SH-SY5Y (cell line): ENCODE results near the gene WWOX.

Source experiments
- GATA2 ChIP-seq: IDR thresholded peaks from 2 replicates; pipeline ENCODE4 v1.6.1; 2011; ENCODE audit warnings: mild to moderate bottlenecking, low read depth, low read length
- GATA3 ChIP-seq: IDR thresholded peaks from 2 replicates; pipeline ENCODE4 v1.6.1; 2011; ENCODE audit warnings: low read depth, mild to moderate bottlenecking, low read length, moderate library complexity

WWOX gene

DNA sequence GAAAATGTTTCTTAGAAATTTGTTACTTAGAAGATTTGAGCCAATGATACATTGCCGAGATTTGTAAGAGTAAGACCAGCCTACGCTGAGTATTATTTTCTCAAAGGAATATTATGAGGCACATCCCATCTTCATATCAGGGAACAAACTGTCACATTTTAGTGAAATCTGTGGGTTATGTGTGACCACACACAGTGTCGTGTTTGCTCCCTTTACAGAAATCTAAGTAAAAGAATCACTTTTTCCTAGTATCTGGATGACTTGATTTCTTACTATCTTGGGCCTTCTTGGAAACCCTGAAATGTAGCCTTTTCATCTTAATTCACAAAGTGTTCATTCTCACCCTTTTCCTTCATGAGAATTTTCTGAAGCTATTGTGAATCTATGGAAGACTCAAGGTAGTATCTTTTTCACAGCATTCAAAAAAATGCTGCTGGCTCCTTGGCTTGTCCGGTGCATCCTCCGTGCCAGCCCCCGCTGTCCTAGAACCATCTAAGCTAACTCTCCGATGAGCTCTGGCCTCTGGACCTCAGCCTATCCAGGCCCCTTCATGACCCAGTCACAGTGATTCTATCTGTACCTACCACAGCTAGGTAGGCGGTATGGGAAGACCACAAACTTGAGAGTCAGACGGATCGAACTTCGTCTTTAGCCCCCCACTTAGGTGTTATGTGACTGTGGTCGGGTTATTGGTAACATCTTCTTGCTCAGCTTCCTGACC lies 976.8 kb downstream of the WWOX start:
- TF ChIP-seq GATA2 (no peak), GATA3 (no peak)

DNA sequence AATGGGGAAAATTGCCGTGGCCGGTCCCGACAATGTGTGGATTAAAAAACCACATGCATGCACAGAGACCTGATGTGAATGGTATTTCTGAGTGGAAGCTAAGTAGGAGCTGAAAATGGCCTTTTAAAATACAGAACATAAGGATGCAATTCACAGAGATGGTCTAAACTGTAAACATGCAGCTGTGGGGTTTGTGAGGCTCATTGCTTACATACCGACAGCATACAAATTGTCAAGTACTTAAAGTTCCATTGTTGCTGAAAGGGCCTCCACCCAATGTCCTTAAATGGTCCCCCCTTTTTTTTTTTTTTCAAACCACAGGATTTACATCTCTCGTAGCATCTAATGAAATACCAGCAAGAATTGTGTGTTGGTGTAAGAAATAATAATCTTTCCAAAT lies 977.9 kb downstream of the WWOX start:
- TF ChIP-seq GATA2 (no peak), GATA3 (no peak)

DNA sequence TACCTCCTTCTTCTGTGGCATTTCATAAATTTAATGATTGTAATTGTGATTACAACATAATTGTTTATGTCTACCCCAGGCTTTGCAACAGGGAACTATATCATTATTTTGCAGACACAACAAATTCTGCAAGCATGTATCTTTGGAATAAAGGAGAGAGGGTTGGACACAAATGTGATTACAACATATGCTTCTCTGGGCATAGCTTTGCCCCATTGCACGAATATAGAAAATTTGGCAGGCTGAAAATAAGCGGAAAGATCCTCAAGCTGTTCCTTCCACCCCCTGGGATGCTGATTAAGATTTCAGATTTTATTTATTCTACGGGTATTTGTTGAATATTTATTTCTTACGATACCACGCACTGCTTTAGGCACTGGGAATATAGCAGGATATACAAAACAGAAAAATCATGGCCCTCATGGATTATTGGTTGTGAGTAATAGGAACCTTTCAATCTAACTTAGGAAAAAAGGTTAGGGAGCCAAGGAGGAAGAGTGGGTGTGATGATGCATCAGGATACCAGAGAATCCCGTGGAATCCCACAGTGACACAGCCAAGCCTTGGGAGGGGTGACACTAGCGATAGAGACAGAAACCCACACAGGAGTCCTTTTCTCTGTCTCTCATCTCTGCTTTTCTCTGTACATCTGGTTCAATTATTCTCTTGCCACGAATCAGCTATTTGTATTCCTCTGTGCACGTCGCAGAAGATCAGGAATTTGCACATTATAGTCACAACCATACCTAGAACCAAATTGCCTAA lies 980.4 kb downstream of the WWOX start:
- TF ChIP-seq GATA2: no peak
- no peak for TF ChIP-seq GATA3

DNA sequence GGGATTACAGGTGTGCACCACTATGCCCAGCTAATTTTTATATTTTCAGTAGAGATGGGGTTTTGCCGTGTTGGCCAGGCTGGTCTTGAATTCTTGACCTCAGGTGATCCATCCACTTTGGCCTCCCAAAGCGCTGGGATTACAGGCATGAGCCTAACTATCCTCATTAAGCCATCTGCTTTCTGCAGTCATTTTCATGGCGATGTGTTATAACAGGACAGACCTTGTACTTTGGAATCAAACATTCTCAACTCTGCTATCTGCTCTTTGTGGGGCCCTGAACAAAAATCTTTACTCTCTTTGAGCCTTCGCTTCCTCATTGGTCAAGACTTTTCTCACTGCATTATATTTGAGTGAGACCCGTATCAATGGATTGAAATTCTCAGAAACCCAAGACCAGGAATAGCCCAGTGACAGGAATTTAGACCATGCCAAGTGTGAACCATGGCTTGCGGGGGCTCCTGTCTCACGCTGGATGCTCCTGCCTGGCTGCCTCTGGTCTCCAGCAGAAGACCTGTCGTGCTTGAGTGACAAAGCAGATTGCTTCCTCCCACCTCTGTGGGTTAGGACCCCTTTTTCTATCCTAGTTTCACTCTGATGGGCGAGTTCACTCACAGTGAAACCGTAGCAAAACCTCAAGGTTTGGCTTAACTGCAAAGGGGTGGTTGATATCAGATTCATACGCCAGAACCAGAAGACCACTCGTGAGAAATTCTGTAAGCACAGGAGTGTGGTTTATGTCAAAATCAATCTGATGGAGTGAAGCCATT lies 982.0 kb downstream of the WWOX start:
- TF ChIP-seq GATA3: no peak

DNA sequence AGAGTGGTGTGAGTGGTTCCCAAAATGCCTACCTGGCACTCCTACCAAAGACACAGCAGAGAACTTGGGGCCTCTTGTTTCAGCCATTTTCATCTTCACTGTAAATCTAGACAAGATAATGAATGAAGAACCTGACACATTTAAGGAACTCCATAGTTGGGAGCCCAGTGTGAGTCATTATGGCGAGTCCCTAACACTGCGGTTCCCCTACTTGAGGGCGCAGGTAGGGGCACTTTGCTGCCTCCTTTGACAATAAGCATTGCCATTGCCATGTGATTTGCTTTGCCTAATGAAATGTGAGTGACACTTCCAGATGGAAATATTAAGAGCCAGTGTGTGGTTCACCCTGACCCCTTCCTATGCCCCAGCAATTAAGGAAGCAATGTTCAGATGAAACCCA lies 983.5 kb downstream of the WWOX start:
- TF ChIP-seq GATA2: no peak
- TF ChIP-seq GATA3: no peak

DNA sequence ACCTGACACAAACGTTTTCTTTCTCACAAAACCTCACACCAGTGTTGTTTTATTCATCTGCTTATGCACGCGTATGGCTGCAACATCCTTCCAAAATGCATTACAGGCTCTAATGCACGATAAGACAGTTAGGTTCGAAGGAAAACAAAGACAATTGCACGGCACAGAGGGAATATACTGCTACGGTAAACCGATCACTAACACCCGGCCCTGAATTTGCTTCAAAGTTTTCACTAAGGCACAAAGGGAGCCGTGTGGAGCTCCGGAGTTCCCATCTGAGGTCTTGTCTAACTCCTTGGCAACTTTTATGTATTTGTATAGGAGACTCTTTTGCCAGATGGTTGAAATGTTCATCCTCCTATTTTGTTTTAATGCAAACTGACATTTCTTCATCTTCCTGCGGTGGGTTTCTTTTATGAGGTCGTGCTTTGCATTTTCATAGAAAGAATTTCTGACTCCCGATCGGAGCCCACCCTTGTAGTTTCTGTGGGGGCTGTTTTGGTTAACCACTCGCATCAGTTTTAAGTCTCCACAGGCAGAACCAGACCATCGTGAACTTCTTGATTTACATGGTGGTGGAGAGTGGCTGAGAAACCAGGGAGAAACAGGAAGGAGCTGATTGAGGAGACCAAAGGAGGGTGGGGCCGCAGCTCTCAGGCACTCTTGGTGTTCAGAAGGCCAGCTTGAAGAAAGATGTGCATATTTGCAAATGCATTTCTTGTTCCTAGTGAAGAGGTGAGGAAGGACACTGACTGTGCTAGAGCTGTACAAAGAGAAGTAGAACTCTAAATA lies 984.2 kb downstream of the WWOX start:
- no peak for TF ChIP-seq GATA2
- no peak for TF ChIP-seq GATA3

DNA sequence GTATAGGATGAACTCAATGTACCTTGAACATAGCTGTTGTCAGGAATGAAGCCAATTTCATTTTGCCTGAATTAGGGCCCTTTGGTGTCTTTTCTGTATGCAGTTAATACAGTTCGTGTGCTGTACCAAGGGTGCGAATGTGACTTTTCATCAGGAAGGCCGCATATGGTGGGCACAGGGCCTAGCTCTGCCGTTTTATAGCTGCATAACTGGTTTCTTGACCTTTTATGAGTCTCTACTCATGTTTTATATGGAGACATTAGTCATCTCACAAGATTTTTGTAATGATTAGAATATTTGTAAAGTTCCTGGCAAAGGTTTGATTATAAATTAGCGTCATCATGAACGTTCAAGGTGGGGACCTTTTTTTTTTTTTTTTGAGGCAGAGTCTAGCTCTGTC lies 989.5 kb downstream of the WWOX start:
- TF ChIP-seq GATA2: no peak
- no peak for TF ChIP-seq GATA3

DNA sequence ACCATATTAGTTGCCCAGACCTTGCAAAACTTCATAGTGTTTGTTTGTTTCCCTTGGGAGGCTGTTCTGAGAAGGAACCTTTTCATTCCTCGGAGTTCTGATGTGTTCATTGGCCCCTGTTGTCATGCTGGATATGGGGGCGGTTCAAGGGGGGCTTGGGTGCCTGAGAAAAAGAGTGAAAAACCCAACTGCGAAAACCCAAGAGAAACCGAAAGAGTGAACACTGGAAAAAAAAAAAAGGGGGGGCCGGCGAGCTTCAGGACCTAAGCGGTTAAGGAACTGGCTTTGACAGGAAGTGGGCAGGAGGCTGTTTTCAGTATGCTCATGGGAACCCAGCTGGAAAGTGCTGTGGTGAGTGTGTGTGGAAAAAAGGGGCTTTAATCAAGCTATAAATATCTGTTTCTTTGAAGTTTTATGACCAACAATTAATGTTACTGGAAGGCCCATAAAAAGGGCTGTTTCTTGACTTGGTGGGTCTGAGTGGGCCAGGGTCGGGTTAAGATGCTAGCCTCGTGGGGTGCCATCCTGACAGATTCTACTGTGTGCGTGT lies 990.4 kb downstream of the WWOX start:
- TF ChIP-seq GATA2: no peak
- TF ChIP-seq GATA3: no peak

DNA sequence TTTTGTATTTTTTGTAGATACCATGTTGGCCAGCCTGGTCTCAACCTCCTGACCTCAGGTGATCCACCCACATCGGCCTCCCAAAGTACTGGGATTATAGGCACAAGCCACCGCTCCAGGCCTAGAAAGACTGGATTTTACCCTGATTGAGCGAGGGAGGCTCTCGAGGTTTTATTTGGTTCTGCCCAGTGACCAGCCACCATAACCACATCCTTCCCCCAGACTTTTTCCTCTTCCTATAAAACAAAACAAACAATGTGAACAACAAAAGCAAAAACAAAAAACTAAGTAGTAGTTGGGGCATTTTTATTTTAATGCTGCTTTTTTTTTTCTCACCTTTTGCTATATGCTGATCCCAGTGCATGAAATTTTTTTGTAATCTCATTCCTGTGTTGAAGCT lies 991.5 kb downstream of the WWOX start:
- no peak for TF ChIP-seq GATA2
- no peak for TF ChIP-seq GATA3

DNA sequence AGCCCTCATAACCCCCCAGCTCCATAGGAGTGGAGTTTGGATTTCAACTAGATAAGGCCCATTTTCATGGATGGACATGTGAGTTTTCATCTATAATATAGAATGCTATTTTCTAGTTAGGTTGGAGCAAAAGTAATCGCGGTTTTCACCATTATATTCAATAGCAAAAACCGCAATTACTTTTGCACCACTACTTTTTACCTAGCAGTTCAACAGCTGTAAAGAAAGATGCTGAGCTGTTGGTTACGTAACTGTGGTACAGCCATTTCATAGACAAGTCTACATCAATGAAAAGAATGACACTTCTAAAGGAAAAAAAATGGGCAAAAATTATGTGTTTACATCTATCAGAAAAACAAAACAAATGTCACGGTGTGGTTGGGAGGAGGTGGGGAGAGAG lies 993.4 kb downstream of the WWOX start:
- TF ChIP-seq GATA2: no peak
- no peak for TF ChIP-seq GATA3

DNA sequence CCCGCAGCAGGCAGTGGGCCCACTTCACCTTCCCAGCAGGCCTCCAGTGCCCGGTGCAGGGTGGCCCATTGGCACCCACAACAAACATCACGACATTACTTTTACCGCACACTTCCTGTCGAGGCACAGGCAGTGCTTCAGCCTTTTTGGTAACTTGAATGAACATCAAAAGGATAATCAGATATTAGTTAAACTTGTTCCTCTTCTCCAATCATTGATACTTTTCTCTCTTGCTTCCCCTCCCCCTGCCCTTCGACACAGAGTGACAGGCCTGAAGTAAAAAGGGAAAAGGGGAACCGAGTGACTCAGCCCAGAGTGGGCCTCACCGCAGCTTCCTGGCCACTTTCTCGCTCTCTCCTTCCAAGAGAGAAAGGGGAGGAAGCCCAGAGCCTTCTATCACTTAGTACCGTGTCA lies 994.1 kb downstream of the WWOX start:
- TF ChIP-seq GATA2: no peak
- TF ChIP-seq GATA3: no peak

DNA sequence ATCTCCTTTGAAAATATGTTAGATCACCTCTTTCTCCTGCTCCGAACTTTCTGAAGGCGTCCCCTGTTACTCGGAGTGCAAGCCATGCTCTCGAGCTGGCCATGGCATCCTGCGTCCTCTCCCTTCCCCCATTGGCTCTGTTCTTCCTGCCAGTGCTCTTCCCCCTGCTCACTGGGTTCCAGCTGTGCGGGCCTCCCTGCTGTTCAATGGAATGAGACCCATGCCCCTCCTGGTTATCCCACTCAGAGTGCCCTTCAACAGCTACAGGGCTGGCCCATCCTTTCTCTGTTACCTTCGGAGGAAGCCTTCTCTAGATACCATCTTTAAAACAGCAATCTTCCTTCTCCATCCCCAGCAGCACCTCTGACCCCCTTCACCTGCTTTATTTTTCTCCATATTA lies 996.8 kb downstream of the WWOX start:
- no peak for TF ChIP-seq GATA2
- no peak for TF ChIP-seq GATA3

DNA sequence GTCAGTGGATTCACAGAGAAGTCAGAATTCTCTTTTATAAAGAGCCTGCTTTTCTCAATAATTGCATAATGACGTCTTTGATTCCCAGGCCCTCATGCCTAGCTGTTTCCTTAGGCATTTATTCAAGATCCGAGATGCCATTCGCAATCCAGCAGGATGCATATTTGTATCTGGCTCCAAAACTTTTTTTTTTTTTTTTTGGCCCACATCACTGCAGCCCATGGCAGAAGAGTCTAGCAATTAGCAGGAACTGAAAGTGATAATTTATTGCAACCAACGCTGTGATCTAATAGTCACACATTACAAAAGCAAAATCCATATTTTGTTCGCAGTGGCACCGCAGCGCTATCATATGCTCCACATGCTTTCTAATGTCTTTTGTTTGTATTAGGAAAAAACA lies 997.7 kb downstream of the WWOX start:
- TF ChIP-seq GATA3 (no peak), GATA2 (no peak)

DNA sequence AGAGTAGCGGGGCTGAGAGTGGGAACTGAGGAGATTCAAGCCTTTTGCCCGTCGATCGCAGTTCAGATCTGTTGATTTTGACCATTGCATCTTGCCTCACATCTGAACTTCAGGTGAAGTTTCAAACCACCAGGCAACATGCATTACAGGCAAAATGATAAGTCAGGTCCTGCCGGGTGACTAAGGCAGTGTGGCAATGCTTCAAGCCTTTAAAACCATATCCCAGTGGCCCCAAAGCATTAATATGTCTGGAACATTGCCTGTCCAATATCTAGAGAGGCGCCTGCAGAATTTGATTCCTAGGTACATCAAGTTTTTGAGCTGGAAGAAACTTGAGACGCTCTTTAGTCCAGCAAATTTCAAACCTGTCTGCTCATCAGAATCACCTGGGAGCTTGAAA lies 998.3 kb downstream of the WWOX start:
- no peak for TF ChIP-seq GATA3
- no peak for TF ChIP-seq GATA2
